Peyer's patch (tissue), 4 donors: ENCODE measurements around the gene DAPK1.

ENCODE experiments used
- CTCF ChIP-seq, 6 experiments: fragments of 450-650 bp in 4 of 6; fragments of 200-600 bp in 2 of 6; sonication (generic) in 1 of 6; IDR thresholded peaks; one replicate each; pipeline ENCODE4 v1.5.1; 2017 to 2019; ENCODE audit warnings: antibody characterized with exemption in 6 of 6, mild to moderate bottlenecking in 3 of 6, moderate library complexity in 1 of 6
- POLR2A ChIP-seq, 2 donors: fragments of 450-650 bp; IDR thresholded peaks; one replicate each; pipeline ENCODE4 v1.5.1; 2017; ENCODE audit warnings: antibody characterized with exemption in 2 of 2, mild to moderate bottlenecking in 2 of 2, moderate library complexity in 2 of 2

DNA sequence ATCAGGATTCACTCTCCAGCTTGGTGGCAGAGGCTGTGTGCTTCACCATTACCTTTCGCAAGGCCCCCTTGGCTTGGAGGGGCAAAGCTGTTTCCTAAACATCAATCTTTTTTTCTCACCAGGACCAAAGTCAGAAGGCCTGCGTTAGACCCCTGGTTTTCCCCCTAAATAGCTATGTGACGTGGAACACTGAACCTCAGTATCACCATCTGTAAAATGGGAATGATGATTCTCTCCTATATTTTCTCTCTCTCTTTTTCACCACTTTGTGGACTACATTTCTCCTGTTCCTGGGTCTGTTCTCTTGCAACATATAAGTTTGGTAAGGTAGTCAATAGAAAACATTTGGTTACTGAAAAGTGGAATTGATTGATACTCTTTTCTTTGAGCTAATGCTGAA lies 50.5 kb downstream of the DAPK1 start:
- TF ChIP-seq CTCF (IDR thresholded peaks at IDR 0.05), result no peak
- TF ChIP-seq POLR2A (IDR thresholded peaks at IDR 0.05), result no peak
